SU-DHL-6 (cell line): Measurements from ENCODE around the gene ELMO1.

ENCODE experiments used
- H2AFZ ChIP-seq: fragments of 200-600 bp; sonication (generic); 2 replicates; pipeline ENCODE4 v1.6.1; 2014; ENCODE audit warnings: low read depth, mild to moderate bottlenecking, moderate library complexity, mixed read lengths, antibody characterized with exemption, low read length; ENCODE audit not compliant: severe bottlenecking
- H3F3A ChIP-seq: fragments of 200-600 bp; shearing (Covaris generic); 2 replicates; pipeline ENCODE4 v1.6.0; 2016; ENCODE audit warnings: antibody characterized with exemption, mild to moderate bottlenecking; ENCODE audit not compliant: insufficient read depth
- H3K27ac ChIP-seq: fragments of 200-600 bp; sonication (generic); 2 replicates; pipeline ENCODE4 v1.5.1; 2016; ENCODE audit warnings: low read depth, mild to moderate bottlenecking, low read length, moderate library complexity, mixed read lengths
- H3K27me3 ChIP-seq: fragments of 200-600 bp; sonication (generic), shearing (Covaris generic); 2 replicates; pipeline ENCODE4 v1.6.0; 2014; ENCODE audit warnings: mild to moderate bottlenecking, low read length
- H3K36me3 ChIP-seq: fragments of 200-600 bp; sonication (generic); 2 replicates; pipeline ENCODE4 v1.6.1; 2014; ENCODE audit warnings: mild to moderate bottlenecking, low read length, mixed read lengths
- H3K4me2 ChIP-seq: fragments of 300-600, 200-600 bp; shearing (Covaris generic), sonication (generic); 2 replicates; pipeline ENCODE4 v1.6.0; 2014; ENCODE audit warnings: low read length, low read depth, mild to moderate bottlenecking; ENCODE audit not compliant: poor library complexity, severe bottlenecking
- H3K4me3 ChIP-seq: fragments of 200-600 bp; sonication (generic); 2 replicates; pipeline ENCODE4 v1.5.1; 2014; ENCODE audit warnings: antibody characterized with exemption, low read length, mild to moderate bottlenecking, mixed read lengths; ENCODE audit not compliant: insufficient read depth, poor library complexity, severe bottlenecking
- H3K79me2 ChIP-seq: fragments of 200-600 bp; sonication (generic); 2 replicates; pipeline ENCODE4 v1.6.1; 2014; ENCODE audit warnings: mild to moderate bottlenecking, low read length, moderate library complexity; ENCODE audit not compliant: insufficient read depth
- H3K9ac ChIP-seq: fragments of 200-600 bp; sonication (generic); 2 replicates; pipeline ENCODE4 v1.7.0; 2014; ENCODE audit warnings: mild to moderate bottlenecking, low read length
- H3K9me2 ChIP-seq: fragments of 200-600 bp; sonication (generic); replicated peaks from 2 replicates; pipeline ENCODE4 v1.6.1; 2014; ENCODE audit warnings: low read length; ENCODE audit not compliant: insufficient read depth
- H3K9me3 ChIP-seq: fragments of 200-600 bp; sonication (generic); 2 replicates; pipeline ENCODE4 v1.6.1; 2014; ENCODE audit warnings: low read length, mixed read lengths; ENCODE audit not compliant: insufficient read depth
- H4K20me1 ChIP-seq: fragments of 200-600 bp; sonication (generic); 2 replicates; pipeline ENCODE4 v1.6.1; 2014; ENCODE audit warnings: low read depth, mild to moderate bottlenecking, antibody characterized with exemption, low read length, moderate library complexity, mixed read lengths
- CTCF ChIP-seq: fragments of 200-600 bp; sonication (generic); IDR thresholded peaks from one replicate; pipeline ENCODE4 v1.5.1; 2017; ENCODE audit warnings: antibody characterized with exemption, mild to moderate bottlenecking, low read length, moderate library complexity; ENCODE audit not compliant: insufficient read depth, poor library complexity, severe bottlenecking
- EZH2phosphoT487 ChIP-seq: fragments of 200-600 bp; sonication (generic), shearing (Covaris generic); conservative IDR thresholded peaks from 2 replicates; pipeline ENCODE4 v1.6.1; 2018; ENCODE audit warnings: mild to moderate bottlenecking, antibody characterized with exemption, low read length, moderate library complexity, mixed read lengths

ELMO1 gene

GRCh38 chr7:36855330-36855729, 593.3 kb downstream of the ELMO1 start:
- no peak overlapping the region for H3K27ac ChIP-seq

GRCh38 chr7:36854652-36855051, 594.0 kb downstream of the ELMO1 start:
- H3K36me3 ChIP-seq: peaks cover 4% of the 10 kb centered on the region; the same call in 1 of the 2 replicates
- no peak overlapping the region for H3K4me3 ChIP-seq
- H3K9me2 ChIP-seq: no peaks in the 10 kb centered on the region
- no peaks in the 10 kb centered on the region for H3K79me2 ChIP-seq
- H3K27me3 ChIP-seq: no peaks in the 10 kb centered on the region
- H3K9ac ChIP-seq: no peak overlapping the region
- no peak for TF ChIP-seq EZH2phosphoT487
- TF ChIP-seq CTCF: no peak
- no peak overlapping the region for H3K27ac ChIP-seq
- no peaks in the 10 kb centered on the region for H3K9me3 ChIP-seq
- no peaks in the 10 kb centered on the region for H3F3A ChIP-seq
- H2AFZ ChIP-seq: no peak overlapping the region
- H4K20me1 ChIP-seq: no peaks in the 10 kb centered on the region
- H3K4me2 ChIP-seq: no peak overlapping the region

More at GRCh38 chr7:36855330-36855729, 593.3 kb downstream of the ELMO1 start:
- Histone ChIP-seq H2AFZ (no peak overlapping the region), H3K4me2 (no peak overlapping the region), H3K27me3 (no peaks in the 10 kb centered on the region), H3K9me2 (no peaks in the 10 kb centered on the region), H3K9me3 (no peaks in the 10 kb centered on the region), H3F3A (no peaks in the 10 kb centered on the region), H3K79me2 (no peaks in the 10 kb centered on the region), H3K9ac (no peak overlapping the region), H3K36me3 (peaks cover 7% of the 10 kb centered on the region; the same call in 1 of the 2 replicates), H4K20me1 (no peaks in the 10 kb centered on the region), H3K4me3 (no peak overlapping the region)
- no peak for TF ChIP-seq EZH2phosphoT487
- no peak for TF ChIP-seq CTCF

- H3K9ac ChIP-seq: no peak overlapping the region
- TF ChIP-seq CTCF (no peak), EZH2phosphoT487 (no peak)
- H4K20me1 ChIP-seq: no peaks in the 10 kb centered on the region
- peaks cover 4% of the 10 kb centered on the region for H3K36me3 ChIP-seq
- H3K9me3 ChIP-seq: peaks cover 7% of the 10 kb centered on the region; the same call in 1 of the 2 replicates
- no peaks in the 10 kb centered on the region for H3K27me3 ChIP-seq
- H2AFZ ChIP-seq: no peak overlapping the region
- H3F3A ChIP-seq: no peaks in the 10 kb centered on the region
- no peak overlapping the region for H3K27ac ChIP-seq
- no peaks in the 10 kb centered on the region for H3K79me2 ChIP-seq
- no peak overlapping the region for H3K4me2 ChIP-seq
- H3K4me3 ChIP-seq: no peak overlapping the region
- H3K9me2 ChIP-seq: no peaks in the 10 kb centered on the region
These were observed 595.7 kb downstream of the ELMO1 start for GRCh38 chr7:36852931-36853330.
